Aorta (tissue), 5 donors: ENCODE measurements around the gene LDHAL6B. TPM values are rescaled to one million over a fixed set of nuclear protein-coding genes. Genes with fewer than 3 reads are reported as not detected.

Experiments used
- ATAC-seq: fragments of 200-7000 bp; cut with Tn5 transposase; one replicate; pipeline ENCODE4 v1.9.1; 2022; ENCODE audit warnings: moderate library complexity; ENCODE audit not compliant: low FRiP score
- DNase-seq, 2 donors: peaks; one replicate each; pipeline ENCODE4 v3.0.0-alpha.2; 2020
- H3K27ac ChIP-seq, 2 donors: one replicate each; pipeline ENCODE4 v1.5.1; 2013; ENCODE audit warnings: low read length in 2 of 2, mild to moderate bottlenecking in 2 of 2, moderate library complexity in 2 of 2, control low read depth in 1 of 2, inconsistent platforms in 1 of 2, low read depth in 1 of 2
- H3K27me3 ChIP-seq, 2 donors: one replicate each; pipeline ENCODE4 v1.6.1; 2013; ENCODE audit warnings: control low read depth in 1 of 2, low read length in 1 of 2, mild to moderate bottlenecking in 1 of 2, moderate library complexity in 1 of 2; ENCODE audit not compliant: insufficient read depth in 2 of 2, control insufficient read depth in 1 of 2
- H3K36me3 ChIP-seq, 2 donors: one replicate each; pipeline ENCODE4 v1.6.1; 2013; ENCODE audit warnings: control low read depth in 1 of 2, low read length in 1 of 2, mild to moderate bottlenecking in 1 of 2; ENCODE audit not compliant: insufficient read depth in 2 of 2, control insufficient read depth in 1 of 2
- H3K4me1 ChIP-seq, 2 donors: one replicate each; pipeline ENCODE4 v1.6.1; 2013; ENCODE audit warnings: low read length in 2 of 2, control low read depth in 1 of 2, mild to moderate bottlenecking in 1 of 2, moderate library complexity in 1 of 2; ENCODE audit not compliant: insufficient read depth in 2 of 2, control insufficient read depth in 1 of 2
- H3K4me3 ChIP-seq, 2 donors: one replicate each; pipeline ENCODE4 v1.5.1; 2013; ENCODE audit warnings: low read length in 2 of 2, control low read depth in 1 of 2, mild to moderate bottlenecking in 1 of 2
- H3K9me3 ChIP-seq: one replicate; pipeline ENCODE4 v1.6.1; 2013; ENCODE audit warnings: mild to moderate bottlenecking, low read length; ENCODE audit not compliant: control insufficient read depth
- WGBS, 2 donors: extraction: QIAGEN DNeasy Blood & Tissue Kit; methylation state at CpG; one replicate each; pipeline ENCODE4 v1.1.7; 2013; 5-methylcytosine and 5-hydroxymethylcytosine counted together
- intact Hi-C, 2 donors: fragments of 100-400 bp; cut with DNase I; formaldehyde crosslinking; loops; one replicate each; pipeline versions ENCODE4 v1.14.2 to v1.15.0; 2022
- polyA plus RNA-seq, 2 donors: library from polyadenylated mRNA; stranded (reverse); fragments of 200-250 nt; gene quantifications; one replicate each; pipeline ENCODE4 v1.2.3, GENCODE V29; 2013
- total RNA-seq, 2 donors: library from RNA; stranded (reverse); fragmentation: NEBNext Ultra II Directional; extraction: Animal tissue kit (Norgen Biotek cat#: 25700); gene quantifications; one replicate each; pipeline ENCODE4 v1.2.1, GENCODE V29; 2021
- donor health status: healthy with polysubstance abuse.
- donor health status: Bipolar disorder and iron deficiency.
- donor health status: DM: no; HTN: no; CAD: no.
- donor health status: DM: no; HTN: no; CAD: no.
- donor health status: DM: yes; HTN: yes; CAD: no.

LDHAL6B gene
- total and polyA plus RNA-seq, 4 donors = not detected

GRCh38 chr15:59230531-59231055, 23.9 kb downstream of the LDHAL6B start:
- DNase-seq (no peak), ATAC-seq (no peak)
- Histone ChIP-seq H3K4me1 (peaks cover 4 to 7% of the 10 kb centered on the region in 2 donors), H3K36me3 (peaks cover 0 to 4% of the 10 kb centered on the region in 2 donors), H3K27ac (no peak overlapping the region), H3K4me3 (no peak overlapping the region), H3K9me3 (no peaks in the 10 kb centered on the region), H3K27me3 (no peaks in the 10 kb centered on the region)
- intact Hi-C loops = no loop called here
- 31 to 37% methylated on average over 2 of the region's 2 CpGs for WGBS, 2 donors

- Histone ChIP-seq H3K27ac (no peak overlapping the region), H3K9me3 (no peaks in the 10 kb centered on the region), H3K27me3 (no peaks in the 10 kb centered on the region), H3K36me3 (no peaks in the 10 kb centered on the region), H3K4me1 (peaks cover 4 to 7% of the 10 kb centered on the region in 2 donors), H3K4me3 (no peak overlapping the region)
- ATAC-seq (peak; percentile 78), DNase-seq (no peak)
- intact Hi-C loops = no loop called here
- 0 to 7% methylated on average over 1 of the region's 1 CpG for WGBS, 2 donors
Measured at GRCh38 chr15:59232476-59232875, 25.8 kb downstream of the LDHAL6B start.

- intact Hi-C loops = loop anchor here in 1 of 2 donors (5.0 kb wide), 1 partner anchor 69 kb away; no protein-coding TSS in a partner anchor
- ATAC-seq (no peak), DNase-seq (no peak)
- Histone ChIP-seq H3K4me3 (no peak overlapping the region), H3K27ac (no peak overlapping the region), H3K9me3 (no peaks in the 10 kb centered on the region), H3K36me3 (no peaks in the 10 kb centered on the region), H3K27me3 (no peaks in the 10 kb centered on the region), H3K4me1 (peaks cover 4 to 7% of the 10 kb centered on the region in 2 donors)
- WGBS, 2 donors = 97 to 100% methylated on average over 1 of the region's 1 CpG
Measured at GRCh38 chr15:59236394-59236793, 29.8 kb downstream of the LDHAL6B start.

- no peak overlapping the region for H3K27ac ChIP-seq
- H3K27me3 ChIP-seq = no peaks in the 10 kb centered on the region
- no peak overlapping the region for H3K4me3 ChIP-seq
- WGBS, 2 donors = 74 to 75% methylated on average over 8 of the region's 8 CpGs
- peaks cover 2 to 4% of the 10 kb centered on the region in 2 donors for H3K4me1 ChIP-seq
- intact Hi-C loops = loop anchor here in 1 of 2 donors (5.0 kb wide), 1 partner anchor 70 kb away; no protein-coding TSS in a partner anchor
- no peaks in the 10 kb centered on the region for H3K9me3 ChIP-seq
- DNase-seq (no peak), ATAC-seq (no peak)
- no peaks in the 10 kb centered on the region for H3K36me3 ChIP-seq
Measured at GRCh38 chr15:59237119-59237855, 30.6 kb downstream of the LDHAL6B start.

- Histone ChIP-seq H3K27me3 (no peaks in the 10 kb centered on the region), H3K36me3 (no peaks in the 10 kb centered on the region), H3K4me3 (no peak overlapping the region), H3K4me1 (no peaks in the 10 kb centered on the region), H3K27ac (no peak overlapping the region), H3K9me3 (no peaks in the 10 kb centered on the region)
- intact Hi-C loops = loop anchor here in 1 of 2 donors (5.0 kb wide), 1 partner anchor 71 kb away; no protein-coding TSS in a partner anchor
- DNase-seq (no peak), ATAC-seq (no peak)
- WGBS, 2 donors = 81 to 82% methylated on average over 5 of the region's 5 CpGs
Measured at GRCh38 chr15:59237924-59238331, 31.3 kb downstream of the LDHAL6B start.

- intact Hi-C loops = loop anchor here (10.0 kb wide), 1 partner anchor 255 kb away; no protein-coding TSS in a partner anchor
- ATAC-seq = no peak
- WGBS, 2 donors = 64 to 80% methylated on average over 5 of the region's 5 CpGs
- Histone ChIP-seq H3K9me3 (no peaks in the 10 kb centered on the region), H3K27ac (no peak overlapping the region), H3K4me3 (no peak overlapping the region), H3K27me3 (no peaks in the 10 kb centered on the region), H3K36me3 (no peaks in the 10 kb centered on the region), H3K4me1 (no peaks in the 10 kb centered on the region)
- DNase-seq = no peak
Measured at GRCh38 chr15:59240036-59240435, 33.4 kb downstream of the LDHAL6B start.

GRCh38 chr15:59242649-59243048, 36.0 kb downstream of the LDHAL6B start:
- Histone ChIP-seq H3K4me3 (no peak overlapping the region), H3K9me3 (no peaks in the 10 kb centered on the region), H3K27ac (no peak overlapping the region), H3K36me3 (no peaks in the 10 kb centered on the region), H3K27me3 (no peaks in the 10 kb centered on the region), H3K4me1 (no peaks in the 10 kb centered on the region)
- intact Hi-C loops = loop anchor here (10.0 kb wide), 1 partner anchor 252 kb away; no protein-coding TSS in a partner anchor
- 94 to 96% methylated on average over 2 of the region's 2 CpGs for WGBS, 2 donors
- DNase-seq (no peak), ATAC-seq (no peak)

GRCh38 chr15:59243622-59244021, 37.0 kb downstream of the LDHAL6B start:
- 90 to 93% methylated on average over 5 of the region's 5 CpGs for whole genome bisulfite sequencing, 2 donors
- no peaks in the 10 kb centered on the region for H3K9me3 ChIP-seq
- ATAC-seq = no peak
- no peaks in the 10 kb centered on the region for H3K27me3 ChIP-seq
- no peak for DNase-seq
- H3K36me3 ChIP-seq = no peaks in the 10 kb centered on the region
- intact Hi-C loops = loop anchor here (10.0 kb wide), 1 partner anchor 251 kb away; no protein-coding TSS in a partner anchor
- H3K27ac ChIP-seq = no peak overlapping the region
- no peaks in the 10 kb centered on the region for H3K4me1 ChIP-seq
- no peak overlapping the region for H3K4me3 ChIP-seq

- ATAC-seq (no peak), DNase-seq (no peak)
- WGBS, 2 donors = 88 to 89% methylated on average over 3 of the region's 3 CpGs
- no peak overlapping the region for H3K27ac ChIP-seq
- intact Hi-C loops = loop anchor here (10.0 kb wide), 1 partner anchor 250 kb away; no protein-coding TSS in a partner anchor
- H3K36me3 ChIP-seq = no peaks in the 10 kb centered on the region
- no peak overlapping the region for H3K4me3 ChIP-seq
- no peaks in the 10 kb centered on the region for H3K4me1 ChIP-seq
- H3K27me3 ChIP-seq = no peaks in the 10 kb centered on the region
- no peaks in the 10 kb centered on the region for H3K9me3 ChIP-seq
Measured at GRCh38 chr15:59244337-59244736, 37.7 kb downstream of the LDHAL6B start.
